Osteocyte (in vitro differentiated cells): ENCODE measurements around the gene FLT3. TPM values are rescaled to one million over a fixed set of nuclear protein-coding genes. Genes with fewer than 3 reads are reported as not detected.

Source experiments
- DNase-seq: peaks from one replicate; pipeline ENCODE4 v3.0.0; 2021; ENCODE audit warnings: mixed read lengths; ENCODE audit not compliant: unreplicated experiment; ENCODE audit errors: extremely low spot score
- H3K27ac Mint-ChIP-seq: one replicate; pipeline ENCODE4 v1.8.0; 2021; ENCODE audit warnings: mild to moderate bottlenecking, mixed read lengths; ENCODE audit not compliant: unreplicated experiment
- H3K27me3 Mint-ChIP-seq: one replicate; pipeline ENCODE4 v1.8.0; 2021; ENCODE audit warnings: mixed read lengths; ENCODE audit not compliant: unreplicated experiment
- H3K36me3 Mint-ChIP-seq: one replicate; pipeline ENCODE4 v1.8.0; 2021; ENCODE audit warnings: mixed read lengths; ENCODE audit not compliant: unreplicated experiment
- H3K4me1 Mint-ChIP-seq: one replicate; pipeline ENCODE4 v1.8.0; 2021; ENCODE audit warnings: mixed read lengths; ENCODE audit not compliant: unreplicated experiment
- H3K4me3 Mint-ChIP-seq: one replicate; pipeline ENCODE4 v1.8.0; 2021; ENCODE audit warnings: mild to moderate bottlenecking, moderate library complexity, mixed read lengths; ENCODE audit not compliant: unreplicated experiment
- H3K9me3 Mint-ChIP-seq: one replicate; pipeline ENCODE4 v1.8.0; 2021; ENCODE audit warnings: mixed read lengths; ENCODE audit not compliant: unreplicated experiment
- CTCF ChIP-seq: fragments of 200-600 bp; sonication (generic); IDR thresholded peaks from 2 replicates; pipeline ENCODE4 v1.5.0; 2021; ENCODE audit warnings: antibody characterized with exemption, mild to moderate bottlenecking, moderate library complexity
- total RNA-seq: library from RNA; stranded (reverse); gene quantifications from 2 replicates; pipeline ENCODE4 v1.2.1, GENCODE V29; 2021

Gene FLT3
- total RNA-seq, 1 donor from 2014 or later: not detected

- peaks cover 12% of the 10 kb centered on the region for H3K4me1 Mint-ChIP-seq
- TF ChIP-seq CTCF: no peak
- no peaks in the 10 kb centered on the region for H3K9me3 Mint-ChIP-seq
- H3K27me3 Mint-ChIP-seq: peaks cover 89% of the 10 kb centered on the region
- H3K4me3 Mint-ChIP-seq: peak overlapping the region; percentile 42
- H3K36me3 Mint-ChIP-seq: no peaks in the 10 kb centered on the region
- H3K27ac Mint-ChIP-seq: no peak overlapping the region
- no peak for DNase-seq
Measured at GRCh38 chr13:27959976-27960361, 140.4 kb downstream of the FLT3 start.

GRCh38 chr13:27956576-27957300, 143.6 kb downstream of the FLT3 start:
- Mint-ChIP-seq H3K27ac (no peak overlapping the region), H3K4me1 (peaks cover 20% of the 10 kb centered on the region), H3K27me3 (peaks cover 79% of the 10 kb centered on the region), H3K9me3 (no peaks in the 10 kb centered on the region), H3K36me3 (no peaks in the 10 kb centered on the region), H3K4me3 (no peak overlapping the region)
- DNase-seq: no peak
- no peak for TF ChIP-seq CTCF

- Mint-ChIP-seq H3K27ac (no peak overlapping the region), H3K4me3 (no peak overlapping the region), H3K4me1 (peaks cover 10% of the 10 kb centered on the region), H3K9me3 (peaks cover 4% of the 10 kb centered on the region), H3K36me3 (no peaks in the 10 kb centered on the region), H3K27me3 (peaks cover 73% of the 10 kb centered on the region)
- no peak for DNase-seq
- no peak for TF ChIP-seq CTCF
Measured at GRCh38 chr13:27955014-27955591, 145.3 kb downstream of the FLT3 start.

GRCh38 chr13:27954406-27954851, 145.9 kb downstream of the FLT3 start:
- no peak for DNase-seq
- Mint-ChIP-seq H3K4me3 (peak overlapping the region; percentile 76), H3K27me3 (peaks cover 69% of the 10 kb centered on the region), H3K9me3 (peaks cover 6% of the 10 kb centered on the region), H3K36me3 (no peaks in the 10 kb centered on the region), H3K27ac (no peak overlapping the region), H3K4me1 (peaks cover 8% of the 10 kb centered on the region)
- TF ChIP-seq CTCF: no peak

GRCh38 chr13:27953676-27954405, 146.5 kb downstream of the FLT3 start:
- Mint-ChIP-seq H3K36me3 (no peaks in the 10 kb centered on the region), H3K4me3 (peak overlapping the region; percentile 76), H3K27me3 (peaks cover 64% of the 10 kb centered on the region), H3K4me1 (peaks cover 8% of the 10 kb centered on the region), H3K27ac (no peak overlapping the region), H3K9me3 (peaks cover 6% of the 10 kb centered on the region)
- TF ChIP-seq CTCF: peak; percentile 93
- peak; percentile 92 for DNase-seq
